ENCODE results near the gene SARS1. TPM values are rescaled to one million over a fixed set of nuclear protein-coding genes. Genes with fewer than 3 reads are reported as not detected.
A peak's percentile ranks its signal among the peaks of the same experiment; 100 is the strongest.
"Not testable (repeated sequence)": the region's sequence is repeated elsewhere in the genome, so short reads cannot be mapped to it uniquely, and the experiment has no call there.

SARS1 gene
- polyA plus RNA-seq, 12 donors: 70.1 to 99.2 (median 84.2) TPM; not detected in 1

- DNase-seq: no peak
Measured at GRCh38 chr1:109218516-109218915, 4.8 kb downstream of the SARS1 start.

- not testable (repeated sequence) for DNase-seq
Measured at GRCh38 chr1:109221201-109221600, 7.5 kb downstream of the SARS1 start.

- DNase-seq: no peak
Measured at GRCh38 chr1:109225308-109225707, 11.6 kb downstream of the SARS1 start.

- no peak for DNase-seq
Measured at GRCh38 chr1:109225711-109226445, 12.2 kb downstream of the SARS1 start.

GRCh38 chr1:109228167-109228566, 14.4 kb downstream of the SARS1 start:
- DNase-seq: no peak

- DNase-seq: no peak
Measured at GRCh38 chr1:109229531-109230127, 15.9 kb downstream of the SARS1 start.

GRCh38 chr1:109231066-109231465, 17.3 kb downstream of the SARS1 start:
- DNase-seq: no peak

GRCh38 chr1:109235137-109235536, 21.4 kb downstream of the SARS1 start:
- no peak for DNase-seq

GRCh38 chr1:109237512-109237911, 23.8 kb downstream of the SARS1 start:
- no peak for DNase-seq

GRCh38 chr1:109238382-109238781, 24.7 kb downstream of the SARS1 start:
- DNase-seq: no peak

DNA sequence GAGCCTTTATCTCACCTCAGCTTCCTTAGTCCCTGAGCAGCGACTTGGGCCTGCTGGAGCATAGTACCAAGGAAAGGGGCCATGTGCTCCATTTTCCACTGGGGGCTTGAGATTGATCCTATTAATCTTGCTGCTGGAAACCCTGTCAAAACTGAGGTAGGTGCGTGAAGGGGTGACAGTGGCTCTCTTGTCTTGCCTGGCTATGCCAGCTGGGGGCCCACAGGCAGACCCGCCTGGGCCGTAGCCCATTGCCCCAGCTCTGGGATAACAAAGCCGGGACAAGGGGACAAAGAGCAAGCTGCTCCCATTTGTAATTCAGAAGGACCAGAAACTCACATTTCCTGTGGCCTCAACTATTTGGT, 25.3 kb downstream of the SARS1 start:
- no peak for DNase-seq

GRCh38 chr1:109239409-109240068, 25.8 kb downstream of the SARS1 start:
- no peak for DNase-seq

DNA sequence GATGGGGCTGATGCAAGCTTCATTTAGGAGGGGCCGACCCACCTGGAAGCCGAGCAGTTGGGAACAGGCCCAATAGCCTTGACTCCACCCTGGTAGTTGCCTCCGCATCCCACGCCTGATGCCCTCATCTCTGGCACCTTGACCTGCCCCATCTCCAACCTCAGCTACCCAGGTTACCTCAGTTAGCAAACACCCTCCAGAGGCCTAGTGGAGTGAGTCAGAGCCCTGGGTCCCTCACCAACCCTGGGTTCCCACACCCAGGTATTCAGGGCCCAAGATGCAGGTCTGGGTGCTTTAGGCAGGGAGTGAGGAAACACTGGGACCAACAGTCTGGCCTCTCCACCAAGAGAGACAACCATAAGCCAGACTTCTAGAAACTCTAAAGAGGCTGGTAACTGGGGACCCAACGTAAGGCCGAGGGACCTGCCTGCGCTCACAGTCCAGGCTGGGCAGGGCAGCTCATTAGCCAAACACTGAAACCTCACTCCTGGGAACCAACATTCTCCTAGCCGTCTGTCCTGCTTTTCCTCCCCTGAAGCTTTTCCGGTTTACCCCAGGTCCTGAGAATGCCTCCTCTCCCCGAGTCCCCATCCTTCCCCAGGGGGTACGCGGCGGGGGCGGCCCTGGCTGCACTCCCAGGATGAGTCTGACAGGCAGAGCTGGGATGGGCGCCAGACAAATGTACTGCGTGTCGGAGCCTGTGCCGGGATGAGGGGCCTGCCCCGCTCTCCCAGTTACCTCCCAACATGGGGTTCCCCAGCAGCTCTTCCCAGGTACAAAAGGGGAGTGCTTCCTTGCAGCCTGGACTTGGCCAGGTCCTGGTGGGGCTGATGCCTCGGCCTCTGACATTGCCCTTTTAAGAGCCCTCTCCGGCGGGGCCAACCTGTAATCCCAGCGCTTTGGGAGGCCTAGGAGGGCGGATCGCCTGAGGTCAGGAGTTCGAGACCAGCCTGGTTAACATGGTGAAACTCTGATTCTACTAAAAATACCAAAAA, 26.7 kb downstream of the SARS1 start:
- DNase-seq: peak; percentile 53

DNA sequence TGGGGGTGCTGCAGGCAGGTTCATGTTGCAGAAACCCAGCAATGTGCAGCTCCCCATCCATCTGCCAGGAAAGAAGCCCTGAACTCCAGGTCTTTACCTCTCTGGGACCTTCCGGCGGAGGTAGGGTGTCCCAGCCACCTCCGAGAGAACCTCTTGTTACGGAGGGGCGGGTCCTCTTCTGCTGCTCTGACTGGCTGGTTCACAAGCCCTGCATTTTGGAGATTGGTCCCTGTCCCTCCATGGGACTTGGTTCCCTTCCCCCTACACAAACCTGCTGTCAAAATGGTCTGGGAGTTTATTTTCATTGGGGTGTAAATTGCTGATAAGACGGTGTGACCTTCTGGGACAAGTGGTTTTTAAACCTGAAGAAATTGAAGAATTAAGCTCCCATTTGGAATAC, 27.6 kb downstream of the SARS1 start:
- DNase-seq: no peak

DNA sequence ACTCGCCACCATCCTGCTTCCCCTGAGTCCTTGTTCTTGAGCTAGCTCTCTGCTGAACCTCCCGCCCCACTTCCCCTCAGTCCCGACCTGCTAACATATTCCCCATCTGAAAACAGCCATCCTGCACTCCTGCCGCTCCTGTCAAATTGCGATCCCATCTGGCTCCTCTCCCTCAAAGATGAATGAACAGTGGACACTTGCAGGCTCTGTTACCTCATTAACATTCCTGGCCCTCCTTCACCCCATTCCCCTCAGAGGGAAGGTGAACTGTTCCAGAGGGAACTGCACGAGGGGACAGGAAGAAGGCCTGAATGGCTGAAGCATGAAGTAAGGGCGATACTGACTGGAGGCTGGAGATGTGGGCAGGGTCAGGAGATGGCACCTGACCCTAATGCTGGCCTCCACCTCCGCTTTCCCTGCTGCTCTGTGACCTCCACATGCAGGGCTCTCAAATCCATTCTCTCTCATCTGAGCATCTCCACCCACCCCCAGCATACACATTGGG, 28.2 kb downstream of the SARS1 start:
- no peak for DNase-seq

GRCh38 chr1:109242387-109242786, 28.7 kb downstream of the SARS1 start:
- DNase-seq: no peak

DNA sequence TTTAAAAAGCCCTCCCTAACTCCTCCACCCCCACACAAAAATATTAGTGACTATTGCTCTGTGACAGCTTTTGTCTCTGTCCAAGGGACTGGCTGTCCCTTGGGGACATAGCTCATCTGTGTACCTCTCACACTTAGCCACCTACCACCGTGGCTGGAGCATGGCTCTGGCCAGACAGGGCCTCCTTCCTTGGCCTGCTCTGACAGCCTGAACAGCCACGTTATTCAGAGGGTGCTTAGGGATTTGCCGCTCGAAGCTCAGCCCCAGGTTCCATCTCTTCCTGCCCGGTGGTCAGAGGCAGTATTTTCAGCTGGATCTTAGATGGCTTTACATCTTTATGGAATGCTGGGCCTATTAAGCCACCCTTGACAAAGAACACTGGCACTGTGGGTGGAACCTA, 29.5 kb downstream of the SARS1 start:
- DNase-seq: no peak

DNA sequence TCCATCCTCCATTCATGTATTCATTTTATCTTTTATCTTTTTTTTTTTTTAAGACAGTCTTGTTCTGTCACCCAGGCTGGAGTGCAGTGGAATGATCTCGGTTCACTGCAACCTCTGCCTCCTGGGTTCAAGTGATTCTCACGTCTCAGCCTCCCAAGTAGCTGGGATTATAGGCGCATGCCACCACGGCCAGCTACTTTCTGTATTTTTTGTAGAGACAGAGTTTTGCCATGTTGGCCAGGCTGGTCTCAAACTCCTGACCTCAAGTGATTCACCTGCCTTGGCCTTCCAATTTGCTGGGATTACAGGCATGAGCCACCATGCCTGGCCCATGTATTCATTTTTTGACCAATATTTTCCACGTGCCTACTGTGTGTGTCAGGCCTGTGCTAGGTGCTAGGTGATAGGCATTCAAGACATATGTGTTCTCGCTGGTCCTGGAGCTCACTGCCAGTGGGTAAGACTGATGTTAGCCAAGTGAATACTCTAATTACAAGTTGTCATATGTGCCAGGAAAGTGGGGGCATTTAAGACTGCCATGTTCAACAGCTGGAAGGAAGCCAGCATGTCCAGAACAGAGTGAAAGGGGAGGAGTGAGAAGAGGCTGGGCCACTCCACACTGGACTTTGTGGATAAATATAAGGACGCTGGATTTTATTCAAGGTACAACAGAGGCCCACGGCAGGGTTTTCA, 30.3 kb downstream of the SARS1 start:
- no peak for DNase-seq

- no peak for DNase-seq
Measured at GRCh38 chr1:109246141-109246551, 32.4 kb downstream of the SARS1 start.

DNA sequence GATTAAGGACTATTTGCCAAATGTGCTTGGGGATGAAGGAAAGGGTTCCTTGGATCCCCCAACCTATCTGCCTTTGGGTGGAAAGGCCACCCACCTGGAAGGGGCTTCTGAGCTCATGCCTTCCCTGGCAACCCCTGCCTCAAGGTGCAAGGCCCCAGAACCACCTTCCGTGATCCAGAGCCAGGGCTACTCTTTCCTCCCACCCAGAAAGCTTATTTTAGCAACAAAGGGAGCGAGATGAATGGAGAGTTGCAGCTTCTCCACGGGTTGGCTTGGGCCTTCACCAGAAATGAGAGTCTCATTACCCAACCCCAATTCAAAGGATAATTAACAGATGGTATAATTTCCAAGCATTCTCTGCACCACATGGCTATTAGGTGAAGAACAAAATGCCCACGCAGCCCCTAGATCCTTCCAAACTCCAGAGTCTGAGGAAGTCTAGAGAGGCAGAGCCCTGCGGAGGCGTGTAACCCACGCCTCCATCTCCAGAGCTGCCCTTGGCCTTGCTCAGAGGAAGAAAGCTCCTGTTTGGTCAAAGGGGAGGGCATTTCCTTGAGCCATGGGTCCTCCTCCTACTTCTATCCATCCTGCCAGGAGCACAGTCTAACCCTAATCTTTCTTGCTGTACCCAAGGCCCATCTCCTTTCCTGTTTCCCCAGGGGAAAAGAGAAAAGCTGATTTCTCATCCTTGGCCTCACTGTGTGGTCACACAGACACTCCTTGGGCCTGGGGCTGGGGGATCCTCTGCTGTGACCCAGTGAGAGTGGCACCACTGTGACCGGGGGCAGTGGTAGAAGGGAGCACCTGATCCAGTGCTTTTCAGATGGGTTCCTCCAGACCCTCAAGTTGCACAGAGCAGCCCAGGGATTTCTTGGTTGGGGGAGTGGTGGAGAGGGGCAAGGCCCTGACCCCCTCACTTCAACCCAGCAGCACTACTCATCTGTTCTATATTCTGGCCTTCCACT, 34.0 kb downstream of the SARS1 start:
- no peak for DNase-seq
